Dermis blood vessel endothelial cell (primary cell): ENCODE results near the gene PSD4. TPM values are rescaled to one million over a fixed set of nuclear protein-coding genes. Genes with fewer than 3 reads are reported as not detected.

Experiments
- DNase-seq: peaks from one replicate; pipeline ENCODE4 v3.0.0; 2010
- total RNA-seq: library from RNA; depleted of rRNA; stranded (reverse); fragments of >200 nt; gene quantifications from 2 replicates; pipeline ENCODE4 v1.2.3, GENCODE V29; 2014

PSD4 gene
- total RNA-seq, 1 donor from 2014 or later = 0.34 TPM

DNA sequence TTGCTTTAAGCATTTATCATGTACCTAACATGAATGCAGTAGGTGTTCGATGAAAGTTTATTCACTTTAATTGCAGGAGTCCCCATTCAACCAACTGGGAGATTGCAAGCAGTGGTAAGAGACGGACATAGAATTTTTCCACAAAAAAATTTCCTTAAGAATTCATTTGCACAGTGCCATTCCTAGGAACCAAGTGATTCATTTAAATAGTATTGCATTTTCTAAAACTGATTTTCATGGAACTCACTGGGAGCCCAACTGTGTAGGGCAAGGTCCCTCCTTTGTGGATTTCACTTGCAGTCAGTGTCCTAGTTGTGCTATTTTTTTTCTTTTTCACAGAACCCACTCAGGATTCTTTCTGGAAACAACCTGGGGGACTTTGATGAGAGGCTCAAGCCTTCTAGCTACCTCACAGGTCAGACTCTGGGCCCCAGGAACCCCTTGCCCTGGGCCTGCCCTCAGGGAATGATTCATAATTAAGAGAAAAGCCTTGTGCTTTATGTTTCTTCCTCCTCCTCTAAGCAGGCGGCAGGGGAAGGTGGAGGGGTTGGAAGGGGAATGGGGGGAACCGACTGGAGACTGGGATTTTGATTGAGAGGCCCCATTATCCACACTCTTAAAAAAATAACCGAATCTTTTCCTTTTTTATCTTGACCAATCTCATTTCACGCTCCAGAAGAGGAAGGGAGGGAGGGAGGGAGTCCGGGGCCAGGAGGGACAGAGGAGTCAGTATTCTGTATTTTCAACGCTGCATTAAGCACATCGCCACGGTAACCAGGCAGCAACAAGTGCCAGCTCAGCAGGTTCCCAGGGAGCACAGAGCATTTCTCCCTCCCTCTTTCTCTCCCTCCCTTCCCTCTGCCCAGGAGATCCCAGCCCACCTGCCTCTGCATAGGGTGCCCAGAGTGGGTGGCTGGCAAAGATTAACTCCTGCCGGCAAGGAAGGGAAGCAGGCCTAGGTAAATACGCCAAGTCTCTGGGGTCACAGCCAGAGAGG, 51.8 kb downstream of the PSD4 start:
- no peak for DNase-seq

GRCh38 chr2:113226462-113226861, 52.7 kb downstream of the PSD4 start:
- DNase-seq = no peak

GRCh38 chr2:113227290-113227689, 53.5 kb downstream of the PSD4 start:
- no peak for DNase-seq

DNA sequence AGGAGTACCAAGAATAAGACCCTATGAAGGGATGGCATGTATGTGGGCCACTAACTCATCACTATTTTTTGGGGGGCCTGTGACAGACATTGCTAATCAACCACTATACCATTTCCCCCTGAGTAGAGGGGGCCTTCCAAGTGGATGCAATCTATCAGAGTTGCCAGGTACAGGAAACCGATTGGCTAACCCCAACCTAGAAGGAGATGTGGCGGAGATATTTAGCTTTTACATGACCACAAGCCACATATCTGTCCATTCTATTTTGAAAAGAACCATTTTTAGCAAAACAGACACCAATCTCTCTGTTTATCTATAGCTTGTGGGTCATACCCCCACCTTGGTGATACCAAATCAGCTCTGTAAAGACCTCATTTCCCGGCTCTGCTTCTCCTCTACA, 53.9 kb downstream of the PSD4 start:
- no peak for DNase-seq

GRCh38 chr2:113228351-113228750, 54.6 kb downstream of the PSD4 start:
- DNase-seq = no peak

GRCh38 chr2:113228991-113229716, 55.4 kb downstream of the PSD4 start:
- no peak for DNase-seq

GRCh38 chr2:113229795-113230194, 56.0 kb downstream of the PSD4 start:
- no peak for DNase-seq

DNA sequence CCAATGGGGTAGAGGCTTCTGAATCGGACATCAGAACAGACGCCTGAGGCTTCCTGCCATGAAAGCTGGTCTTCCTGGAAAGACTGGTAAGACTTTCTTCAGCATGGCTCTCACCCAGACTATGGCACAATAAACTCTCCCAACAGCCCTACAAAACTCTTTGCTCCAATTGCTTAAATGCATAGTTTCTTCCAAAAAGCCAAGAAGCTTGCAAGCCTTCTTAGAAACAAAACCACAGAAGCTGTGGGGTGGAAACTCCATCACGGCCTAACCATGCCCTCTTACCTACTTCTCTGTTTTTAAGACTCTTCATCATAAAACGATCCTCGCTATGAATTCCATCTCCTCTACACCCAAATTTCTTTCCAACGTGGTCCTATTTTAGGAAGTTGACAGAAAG, 56.8 kb downstream of the PSD4 start:
- no peak for DNase-seq

GRCh38 chr2:113231064-113231463, 57.3 kb downstream of the PSD4 start:
- no peak for DNase-seq

DNA sequence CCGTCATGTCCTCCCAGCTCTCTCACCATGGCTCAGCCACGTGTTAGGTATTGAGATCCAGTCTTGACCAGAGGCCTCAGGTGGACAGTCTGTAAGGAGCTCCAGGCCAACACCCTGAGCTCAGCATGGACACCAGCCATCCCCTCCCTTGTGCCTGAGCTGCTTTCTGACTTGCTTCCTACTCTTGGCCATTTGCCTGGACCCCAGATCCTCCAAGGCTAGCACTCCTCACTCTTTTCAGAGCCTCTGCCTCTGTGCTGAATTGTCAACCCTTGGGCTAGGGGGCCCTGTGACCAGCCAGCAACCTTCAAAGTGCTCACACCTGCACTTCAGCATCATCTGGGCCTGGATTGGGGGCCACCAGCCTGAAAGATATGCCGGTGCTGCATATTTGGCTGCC, 58.4 kb downstream of the PSD4 start:
- DNase-seq = no peak

DNA sequence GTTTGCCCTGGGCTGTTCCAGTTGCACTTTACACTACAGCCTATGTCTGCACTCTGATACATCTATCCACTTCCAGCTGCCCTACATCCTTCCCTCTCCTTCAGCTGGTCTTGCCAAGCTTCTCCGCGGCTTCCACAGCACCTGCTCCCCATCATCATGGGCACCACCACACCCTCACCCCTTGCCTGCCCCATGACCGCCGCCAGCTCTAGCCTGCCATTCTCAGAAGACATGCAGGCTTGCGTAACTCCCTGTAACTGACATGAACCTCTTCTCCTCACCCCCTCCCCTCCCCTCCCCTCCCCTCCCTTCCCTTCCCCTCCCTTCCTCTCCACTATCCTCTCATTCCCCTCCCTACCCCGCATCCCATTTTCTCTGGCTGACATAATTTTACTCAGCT, 59.0 kb downstream of the PSD4 start:
- DNase-seq = no peak

- DNase-seq = no peak
Measured at GRCh38 chr2:113233593-113234550, 60.1 kb downstream of the PSD4 start.

- no peak for DNase-seq
Measured at GRCh38 chr2:113234721-113235346, 61.1 kb downstream of the PSD4 start.

DNA sequence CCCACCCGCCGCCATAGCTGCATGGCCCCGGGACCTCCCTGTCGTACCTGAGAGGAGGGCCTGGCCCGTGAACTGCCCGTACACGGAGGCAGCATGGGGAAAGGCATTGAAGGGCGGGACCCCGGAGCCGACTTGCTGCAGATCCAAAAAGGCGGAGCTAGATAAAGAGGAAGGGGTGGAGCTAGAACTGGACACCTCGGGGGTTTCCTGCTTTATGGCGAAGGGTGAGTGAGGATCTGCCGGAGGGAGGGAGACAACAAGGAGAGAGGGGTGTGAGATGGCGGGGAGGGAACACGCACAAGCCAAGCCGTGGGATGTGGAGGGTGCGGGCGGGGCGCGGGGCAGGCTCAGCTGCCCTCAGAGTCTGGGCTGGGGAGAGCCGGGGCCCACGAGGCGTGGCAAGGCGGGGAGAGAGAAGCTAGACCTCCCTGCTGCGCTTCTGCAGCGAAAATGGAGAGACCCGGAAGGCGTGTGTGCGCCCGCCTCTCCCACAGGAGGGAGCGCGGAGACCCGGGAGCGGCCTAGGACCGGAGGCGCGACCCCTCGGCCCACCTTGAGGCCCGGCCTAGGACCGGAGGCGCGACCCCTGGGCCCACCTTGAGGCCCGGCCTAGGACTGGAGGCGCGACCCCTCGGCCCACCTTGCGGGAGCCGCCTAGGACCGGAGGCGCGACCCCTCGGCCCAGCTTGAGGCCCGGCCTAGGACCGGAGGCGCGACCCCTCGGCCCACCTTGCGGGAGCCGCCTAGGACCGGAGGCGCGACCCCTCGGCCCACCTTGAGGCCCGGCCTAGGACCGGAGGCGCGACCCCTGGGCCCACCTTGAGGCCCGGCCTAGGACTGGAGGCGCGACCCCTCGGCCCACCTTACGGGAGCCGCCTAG, 61.8 kb downstream of the PSD4 start:
- DNase-seq = peak; percentile 66

DNA sequence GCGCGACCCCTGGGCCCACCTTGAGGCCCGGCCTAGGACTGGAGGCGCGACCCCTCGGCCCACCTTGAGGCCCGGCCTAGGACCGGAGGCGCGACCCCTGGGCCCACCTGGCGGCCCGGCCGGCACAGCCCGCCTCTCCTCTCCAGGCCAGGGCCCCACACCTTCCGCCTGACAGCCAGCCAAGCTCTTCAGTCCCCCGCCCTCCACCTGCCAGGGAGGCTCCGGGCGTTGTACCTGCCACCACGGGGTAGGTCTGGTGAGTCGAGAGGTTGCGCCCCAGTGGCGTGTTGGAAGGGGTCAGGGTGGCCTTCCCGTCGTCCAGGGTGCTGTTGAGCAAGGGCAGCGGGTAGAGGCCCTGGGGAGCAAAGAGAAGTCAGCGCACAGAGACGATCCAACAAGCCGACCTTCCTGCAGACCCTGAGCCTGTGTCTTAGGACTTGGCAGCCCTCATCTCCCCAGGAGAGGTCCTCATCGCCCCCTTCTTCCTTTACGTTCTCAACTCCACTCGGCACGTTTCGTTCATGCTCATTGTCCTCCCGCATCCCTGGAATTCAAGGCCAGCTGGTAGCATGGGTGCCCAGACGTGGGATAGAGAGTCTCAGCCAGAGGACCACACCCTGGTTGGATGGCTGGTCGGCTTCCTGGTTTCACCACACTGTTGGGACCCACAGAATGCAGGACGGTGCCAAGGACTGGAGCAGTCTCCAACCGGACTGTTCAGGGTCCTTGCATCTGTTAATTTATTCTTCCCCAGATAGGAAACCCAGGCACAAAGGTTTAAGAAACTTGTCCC, 62.8 kb downstream of the PSD4 start:
- no peak for DNase-seq

GRCh38 chr2:113237604-113238160, 63.9 kb downstream of the PSD4 start:
- no peak for DNase-seq

GRCh38 chr2:113238871-113239839, 65.4 kb downstream of the PSD4 start:
- no peak for DNase-seq

- DNase-seq = peak; percentile 92
Measured at GRCh38 chr2:113240150-113240914, 66.6 kb downstream of the PSD4 start.
